Neural cell (in vitro differentiated cells): ENCODE data around the gene GLUL. TPM values are rescaled to one million over a fixed set of nuclear protein-coding genes. Genes with fewer than 3 reads are reported as not detected.

Experiments
- H2AFZ ChIP-seq: fragments of 200-600, 300-800 bp; sonication (generic), shearing (Covaris generic); 2 replicates; pipeline ENCODE4 v1.6.0; 2014; ENCODE audit warnings: low read depth, mild to moderate bottlenecking, antibody characterized with exemption, low read length, moderate library complexity
- H3F3A ChIP-seq: fragments of 200-600 bp; shearing (Covaris generic); 2 replicates; pipeline ENCODE4 v1.6.1; 2016; ENCODE audit warnings: mild to moderate bottlenecking, moderate library complexity, mixed read lengths, antibody characterized with exemption, low read length; ENCODE audit not compliant: insufficient read depth, poor library complexity, severe bottlenecking
- H3K27ac ChIP-seq: fragments of 200-600, 300-800 bp; sonication (generic), shearing (Covaris generic); 2 replicates; pipeline ENCODE4 v1.5.1; 2014; ENCODE audit warnings: mild to moderate bottlenecking, low read length, moderate library complexity
- H3K27me3 ChIP-seq: fragments of 300-800, 200-600 bp; sonication (generic), shearing (Covaris generic); 2 replicates; pipeline ENCODE4 v1.6.0; 2014; ENCODE audit warnings: mild to moderate bottlenecking, low read depth, low read length, moderate library complexity; ENCODE audit not compliant: insufficient read depth
- H3K36me3 ChIP-seq: fragments of 300-800, 200-600 bp; sonication (generic), shearing (Covaris generic); 2 replicates; pipeline ENCODE4 v1.5.1; 2014; ENCODE audit warnings: mild to moderate bottlenecking, antibody characterized with exemption, low read length, moderate library complexity; ENCODE audit not compliant: insufficient read depth
- H3K4me2 ChIP-seq: fragments of 300-800, 200-600 bp; sonication (generic), shearing (Covaris generic); 2 replicates; pipeline ENCODE4 v1.6.0; 2014; ENCODE audit warnings: mild to moderate bottlenecking, low read length
- H3K4me3 ChIP-seq: fragments of 300-800, 200-600 bp; sonication (generic), shearing (Covaris generic); 2 replicates; pipeline ENCODE4 v1.5.1; 2014; ENCODE audit warnings: mild to moderate bottlenecking, low read length, moderate library complexity
- H3K79me2 ChIP-seq: fragments of 200-600 bp; shearing (Covaris generic); replicated peaks from 2 replicates; pipeline ENCODE4 v1.6.0; 2014; ENCODE audit warnings: mild to moderate bottlenecking, low read length, moderate library complexity; ENCODE audit not compliant: insufficient read depth
- H3K9ac ChIP-seq: fragments of 300-800, 200-600 bp; sonication (generic), shearing (Covaris generic); 2 replicates; pipeline ENCODE4 v1.6.1; 2016; ENCODE audit warnings: mild to moderate bottlenecking, low read length, mixed read lengths
- H3K9me2 ChIP-seq: fragments of 200-600 bp; shearing (Covaris generic); 2 replicates; pipeline ENCODE4 v1.6.1; 2016; ENCODE audit warnings: mild to moderate bottlenecking, low read length, mixed read lengths; ENCODE audit not compliant: insufficient read depth
- H3K9me3 ChIP-seq: fragments of 200-600, 300-800 bp; sonication (generic), shearing (Covaris generic); 2 replicates; pipeline ENCODE4 v1.6.1; 2016; ENCODE audit warnings: mild to moderate bottlenecking, mixed run types, low read length, moderate library complexity, mixed read lengths
- H4K20me1 ChIP-seq: fragments of 200-600 bp; shearing (Covaris generic); 2 replicates; pipeline ENCODE4 v1.6.1; 2016; ENCODE audit warnings: mild to moderate bottlenecking, mixed run types; ENCODE audit not compliant: insufficient read depth
- CTCF ChIP-seq: fragments of 450-650 bp; IDR thresholded peaks from 2 replicates; pipeline ENCODE4 v1.5.1; 2014; ENCODE audit warnings: antibody characterized with exemption, mild to moderate bottlenecking, moderate library complexity; ENCODE audit not compliant: poor library complexity, severe bottlenecking
- EP300 ChIP-seq: fragments of 450-650 bp; conservative IDR thresholded peaks from 2 replicates; pipeline ENCODE4 v1.6.1; 2014; ENCODE audit warnings: antibody characterized with exemption, mild to moderate bottlenecking, moderate library complexity; ENCODE audit not compliant: poor library complexity, severe bottlenecking
- EZH2 ChIP-seq: fragments of 200-600, 300-800 bp; shearing (Covaris generic), sonication (generic); IDR thresholded peaks from 2 replicates; pipeline ENCODE4 v1.6.1; 2014; ENCODE audit warnings: antibody characterized with exemption, low read length, borderline replicate concordance, mild to moderate bottlenecking; ENCODE audit not compliant: insufficient read depth, poor library complexity, severe bottlenecking
- MXI1 ChIP-seq: fragments of 450-650 bp; conservative IDR thresholded peaks from 2 replicates; pipeline ENCODE4 v1.6.1; 2014; ENCODE audit warnings: antibody characterized with exemption, mild to moderate bottlenecking; ENCODE audit not compliant: poor library complexity, severe bottlenecking
- POLR2AphosphoS5 ChIP-seq: IDR thresholded peaks from 2 replicates; pipeline ENCODE4 v1.6.1; 2012
- RAD21 ChIP-seq: fragments of 450-650 bp; conservative IDR thresholded peaks from 2 replicates; pipeline ENCODE4 v1.6.1; 2014; ENCODE audit warnings: antibody characterized with exemption, mild to moderate bottlenecking, moderate library complexity
- REST ChIP-seq: IDR thresholded peaks from 2 replicates; pipeline ENCODE4 v1.6.1; 2012; ENCODE audit warnings: borderline replicate concordance
- SMC3 ChIP-seq: fragments of 450-650 bp; conservative IDR thresholded peaks from 2 replicates; pipeline ENCODE4 v1.6.1; 2014; ENCODE audit warnings: antibody characterized with exemption, mild to moderate bottlenecking, moderate library complexity; ENCODE audit not compliant: poor library complexity
- TAF1 ChIP-seq: IDR thresholded peaks from 2 replicates; pipeline ENCODE4 v1.6.1; 2012; ENCODE audit warnings: low read depth
- polyA plus RNA-seq: library from polyadenylated mRNA; depleted of rRNA; stranded (reverse); fragments of >200 nt; gene quantifications from 2 replicates; pipeline ENCODE4 v1.2.3, GENCODE V29; 2014

Gene GLUL
- polyA plus RNA-seq, 1 donor from 2014 or later = 219 TPM

- H3K4me3 ChIP-seq = no peak overlapping the region
- H3K79me2 ChIP-seq = no peaks in the 10 kb centered on the region
- H3K4me2 ChIP-seq = no peak overlapping the region
- H3F3A ChIP-seq = no peaks in the 10 kb centered on the region
- TF ChIP-seq RAD21 (no peak), TAF1 (no peak), CTCF (no peak), EZH2 (no peak), MXI1 (no peak), EP300 (no peak), REST (no peak), POLR2AphosphoS5 (no peak), SMC3 (no peak)
- no peaks in the 10 kb centered on the region for H3K36me3 ChIP-seq
- H3K27ac ChIP-seq = no peak overlapping the region
- H2AFZ ChIP-seq = no peak overlapping the region
- no peaks in the 10 kb centered on the region for H3K27me3 ChIP-seq
- no peaks in the 10 kb centered on the region for H4K20me1 ChIP-seq
- H3K9me2 ChIP-seq = no peaks in the 10 kb centered on the region
- H3K9me3 ChIP-seq = no peaks in the 10 kb centered on the region
- H3K9ac ChIP-seq = no peak overlapping the region
Measured at GRCh38 chr1:182413969-182414368, 22.4 kb upstream of the GLUL start.

GRCh38 chr1:182413486-182413885 is 21.9 kb upstream of the GLUL start:
- H3K4me2 ChIP-seq = no peak overlapping the region
- no peak overlapping the region for H3K4me3 ChIP-seq
- H3K27me3 ChIP-seq = no peaks in the 10 kb centered on the region
- H3K9me2 ChIP-seq = no peaks in the 10 kb centered on the region
- no peaks in the 10 kb centered on the region for H3F3A ChIP-seq
- TF ChIP-seq SMC3 (no peak), CTCF (no peak), RAD21 (no peak), EP300 (no peak), MXI1 (no peak), EZH2 (no peak), TAF1 (no peak), POLR2AphosphoS5 (no peak), REST (no peak)
- H3K79me2 ChIP-seq = no peaks in the 10 kb centered on the region
- no peaks in the 10 kb centered on the region for H3K36me3 ChIP-seq
- no peak overlapping the region for H3K27ac ChIP-seq
- no peak overlapping the region for H2AFZ ChIP-seq
- no peak overlapping the region for H3K9ac ChIP-seq
- no peaks in the 10 kb centered on the region for H3K9me3 ChIP-seq
- H4K20me1 ChIP-seq = no peaks in the 10 kb centered on the region
